ENCODE data around the gene TCTN1.
"Not testable (repeated sequence)": the region's sequence is repeated elsewhere in the genome, so short reads cannot be mapped to it uniquely, and the experiment has no call there.

Gene TCTN1

DNA sequence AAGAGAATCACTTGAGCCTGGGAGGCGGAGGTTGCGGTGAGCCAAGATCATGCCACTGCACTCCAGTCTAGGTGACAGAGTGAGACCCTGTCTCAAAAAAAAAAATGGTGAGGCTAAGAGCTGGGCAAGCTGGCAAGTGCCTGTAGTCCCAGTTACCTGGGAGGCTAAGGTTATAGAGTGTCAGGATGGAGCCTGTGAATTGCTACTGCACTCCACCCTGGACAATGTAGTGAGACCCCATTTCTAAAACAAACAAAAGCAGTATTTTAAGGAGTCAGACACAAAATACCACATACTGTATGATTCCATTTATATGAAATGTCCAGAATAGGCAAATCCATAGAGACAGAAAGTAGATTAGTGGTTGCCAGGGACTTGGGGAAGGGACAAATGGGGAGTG, 26.8 kb upstream of the TCTN1 start:
- DNase-seq = not testable (repeated sequence)

DNA sequence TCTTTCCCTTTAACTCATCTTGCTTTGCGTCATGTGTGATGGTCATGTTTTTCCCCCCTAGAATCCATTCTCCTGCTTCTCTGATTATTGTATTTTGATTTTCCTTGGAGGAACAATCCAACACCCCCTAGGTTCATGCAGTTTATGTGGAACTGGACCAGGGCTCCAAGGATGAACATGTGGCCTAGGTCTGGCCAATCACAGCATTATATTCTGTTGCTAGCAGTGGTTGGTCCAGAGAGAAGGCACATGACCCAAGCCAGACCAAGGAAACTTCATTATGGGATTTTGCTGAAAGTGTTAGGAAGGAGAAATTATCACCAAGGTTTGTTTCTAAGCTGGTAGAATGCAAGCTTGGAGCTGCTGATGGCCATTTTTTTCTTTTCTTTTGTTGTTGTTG, 23.9 kb upstream of the TCTN1 start:
- DNase-seq = no peak

DNA sequence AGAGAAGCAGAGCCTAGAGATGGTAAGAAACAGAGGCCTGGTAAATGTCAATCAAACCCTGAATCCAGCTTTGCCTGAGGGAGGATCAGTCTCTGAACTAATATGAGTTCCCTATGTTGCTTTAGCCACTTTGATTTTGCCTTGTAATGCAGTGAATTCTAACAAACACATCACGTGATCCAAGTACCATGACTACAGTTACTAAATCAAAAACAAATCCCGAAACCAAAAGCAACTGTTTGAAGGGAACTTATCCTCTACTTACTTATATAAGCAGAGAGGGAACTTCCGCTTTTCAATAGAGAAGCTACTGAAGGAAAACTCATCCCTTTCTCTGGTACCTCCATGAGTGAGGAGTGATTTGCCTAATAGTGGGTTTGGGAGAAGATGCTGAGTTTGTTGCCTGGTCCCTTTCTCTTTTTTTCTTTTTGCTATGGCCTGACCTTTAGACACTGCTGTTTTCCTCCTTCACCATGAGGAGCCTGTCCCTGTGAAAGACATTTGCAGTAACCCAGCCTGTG, 23.1 kb upstream of the TCTN1 start:
- DNase-seq = no peak

DNA sequence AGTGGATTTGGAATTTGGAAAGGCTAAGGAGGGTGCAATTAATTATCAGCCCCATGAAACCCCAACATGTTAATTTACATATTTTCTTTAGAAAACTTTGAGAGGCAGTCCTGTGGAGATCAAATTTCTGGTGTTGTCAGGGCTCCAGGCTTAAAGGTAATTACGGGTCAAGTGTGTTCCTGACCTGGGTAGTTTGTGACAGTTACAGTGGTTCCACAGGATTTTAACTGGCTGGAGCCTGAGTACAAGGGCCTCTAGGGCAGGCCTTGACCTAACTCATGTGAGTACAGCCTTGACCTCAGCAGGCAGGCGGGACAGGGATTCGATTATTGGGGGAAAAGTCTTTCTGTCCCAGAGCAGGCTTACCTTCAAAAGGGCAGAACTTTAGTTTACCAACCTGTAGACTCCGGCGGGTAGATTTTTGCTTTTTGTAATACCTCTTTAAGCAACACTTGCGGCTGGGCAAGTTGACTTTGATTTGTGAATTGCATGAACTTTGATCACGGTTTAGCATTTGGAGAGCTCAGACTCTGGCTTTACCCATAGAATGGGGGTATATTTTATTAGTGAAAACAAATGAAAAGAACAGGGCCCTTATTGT, 22.4 kb upstream of the TCTN1 start:
- no peak for DNase-seq

DNA sequence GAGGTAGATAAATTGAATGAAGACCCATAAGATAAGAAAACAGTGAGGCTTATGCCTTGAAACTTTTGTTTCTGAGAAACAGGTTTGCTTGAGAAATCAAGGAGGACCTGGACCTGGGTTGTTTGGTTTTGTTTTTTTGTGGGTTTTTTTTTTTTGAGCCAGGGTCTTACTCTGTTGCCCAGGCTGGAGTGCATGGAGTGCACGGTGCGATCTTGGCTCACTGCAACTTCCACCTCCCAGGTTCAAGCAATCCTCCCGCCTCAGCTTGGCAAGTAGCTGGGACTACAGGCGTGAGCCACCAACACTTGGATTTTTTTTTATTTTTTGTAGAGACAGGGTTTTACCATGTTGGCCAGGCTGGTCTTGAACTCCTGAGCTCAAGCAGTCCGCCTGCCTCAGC, 21.9 kb upstream of the TCTN1 start:
- DNase-seq = no peak

DNA sequence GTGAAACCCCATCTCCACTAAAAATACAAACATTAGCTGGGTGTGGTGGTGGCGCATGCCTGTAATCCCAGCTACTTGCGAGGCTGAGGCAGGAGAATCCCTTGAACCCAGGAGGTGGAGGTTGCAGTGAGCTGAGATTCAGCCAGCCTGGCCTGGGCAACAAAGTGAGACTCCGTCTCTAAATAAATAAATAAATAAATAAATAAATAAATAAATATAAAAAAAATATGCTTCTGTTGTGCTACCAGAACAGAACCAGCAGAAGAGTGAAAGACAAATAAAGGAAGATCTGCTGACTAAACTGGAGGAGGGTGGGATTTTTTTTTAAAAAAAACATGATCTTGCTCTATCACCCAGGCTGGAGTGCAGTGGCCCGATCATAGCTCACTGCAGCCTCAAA, 21.0 kb upstream of the TCTN1 start:
- not testable (repeated sequence) for DNase-seq

DNA sequence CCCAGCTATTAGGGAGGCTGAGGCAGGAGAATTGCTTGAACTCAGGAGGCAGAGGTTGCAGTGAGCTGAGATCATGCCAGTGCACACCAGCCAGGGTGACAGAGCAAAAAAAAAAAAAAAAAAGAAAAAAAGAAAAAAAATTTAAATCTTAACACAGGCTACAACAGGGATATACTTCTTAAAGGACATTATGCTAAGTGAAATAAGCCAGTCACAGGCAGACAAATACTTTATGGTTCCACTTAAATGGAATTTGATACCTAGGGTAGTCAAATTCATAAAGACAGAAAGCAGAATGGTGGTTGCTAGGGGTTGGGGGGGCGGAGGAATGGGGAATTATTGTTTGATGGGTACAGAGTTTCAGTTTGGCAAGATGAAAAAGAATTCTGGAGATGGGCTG, 16.0 kb upstream of the TCTN1 start:
- DNase-seq = no peak

DNA sequence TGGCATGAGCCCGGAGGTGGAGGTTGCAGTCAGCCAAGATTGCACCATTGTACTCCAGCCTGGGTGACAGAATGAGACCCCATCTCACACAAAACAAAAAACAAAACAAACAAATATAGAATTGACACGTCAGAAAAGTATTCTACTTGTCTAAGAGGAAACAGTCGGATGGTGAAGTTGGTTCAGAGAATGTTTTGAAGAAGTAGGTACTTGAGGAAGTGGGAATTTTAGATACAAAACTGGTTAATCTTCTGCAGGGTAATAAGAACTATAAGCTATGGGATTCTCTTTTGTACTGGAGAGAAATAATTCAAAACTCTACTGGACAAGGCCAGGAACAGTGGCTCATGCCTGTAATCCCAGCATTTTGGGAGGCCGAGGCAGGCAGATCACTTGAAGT, 14.6 kb upstream of the TCTN1 start:
- no peak for DNase-seq

DNA sequence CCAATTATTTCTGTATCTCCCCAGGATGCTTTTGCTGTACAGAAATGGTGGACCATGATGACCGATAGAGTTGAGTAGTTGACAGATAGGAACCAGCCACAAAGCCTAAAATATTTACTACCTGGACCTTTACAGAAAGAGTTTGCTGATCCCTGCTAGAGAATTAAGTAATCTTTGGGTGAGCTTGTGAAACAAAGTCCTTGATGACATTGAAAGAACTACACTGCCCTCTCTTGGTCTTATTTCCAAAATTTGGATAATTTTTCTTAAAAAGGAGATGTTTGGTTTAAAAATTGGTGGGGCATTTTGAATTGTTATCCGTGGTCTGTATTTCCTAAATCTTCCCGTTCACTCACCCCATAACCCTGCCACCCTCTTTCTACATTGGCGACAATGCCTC, 13.7 kb upstream of the TCTN1 start:
- peak; percentile 14 for DNase-seq

DNA sequence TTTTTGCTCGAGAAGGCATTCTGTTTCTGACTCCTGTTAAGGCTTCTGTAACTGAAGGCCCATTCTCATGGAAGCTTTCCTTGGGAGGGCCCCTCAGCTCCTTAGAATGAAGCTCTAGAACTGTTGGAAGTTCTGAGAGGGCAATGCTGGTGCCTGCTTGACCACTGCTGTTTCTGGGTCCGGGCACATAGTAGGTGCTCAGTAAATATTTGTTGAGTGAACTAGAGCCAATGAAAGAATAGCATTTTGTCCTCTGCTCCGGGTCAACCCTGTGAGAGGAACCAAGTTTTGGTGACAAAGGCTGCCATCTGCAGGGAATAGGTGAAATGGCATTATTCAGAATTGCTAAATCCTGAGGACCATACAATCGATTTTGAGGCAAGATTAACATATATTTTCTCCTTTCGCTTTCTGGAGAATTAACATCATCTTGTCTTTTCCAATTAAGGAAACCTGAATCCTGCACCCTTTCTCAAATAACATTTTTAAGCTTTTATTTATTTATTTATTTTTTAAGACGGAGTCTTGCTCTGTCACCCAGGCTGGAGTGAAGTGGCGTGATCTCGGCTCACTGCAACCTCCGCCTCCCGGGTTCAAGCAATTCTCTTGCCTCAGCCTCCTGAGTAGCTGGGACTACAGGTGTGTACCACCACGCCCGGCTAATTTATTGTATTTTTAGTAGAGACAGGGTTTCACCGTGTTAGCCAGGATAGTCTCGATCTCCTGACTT, 11.7 kb upstream of the TCTN1 start:
- DNase-seq = peak; percentile 32

DNA sequence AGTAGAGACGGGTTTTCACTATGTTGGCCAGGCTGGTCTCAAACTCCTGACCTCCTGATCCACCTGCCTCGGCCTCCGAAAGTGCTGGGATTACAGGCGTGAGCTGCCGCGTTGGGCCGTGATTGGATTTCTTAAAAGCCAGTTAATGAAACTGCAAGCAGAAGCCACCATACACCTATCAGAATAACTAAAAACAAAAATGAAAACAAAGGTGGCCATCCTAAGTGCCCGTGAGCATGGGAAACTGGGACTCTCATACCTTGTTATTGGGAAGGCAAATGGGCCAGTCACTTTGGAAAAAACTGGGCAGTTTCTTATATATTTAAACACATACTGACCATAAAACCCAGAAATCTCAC, 7.7 kb upstream of the TCTN1 start:
- no peak for DNase-seq

DNA sequence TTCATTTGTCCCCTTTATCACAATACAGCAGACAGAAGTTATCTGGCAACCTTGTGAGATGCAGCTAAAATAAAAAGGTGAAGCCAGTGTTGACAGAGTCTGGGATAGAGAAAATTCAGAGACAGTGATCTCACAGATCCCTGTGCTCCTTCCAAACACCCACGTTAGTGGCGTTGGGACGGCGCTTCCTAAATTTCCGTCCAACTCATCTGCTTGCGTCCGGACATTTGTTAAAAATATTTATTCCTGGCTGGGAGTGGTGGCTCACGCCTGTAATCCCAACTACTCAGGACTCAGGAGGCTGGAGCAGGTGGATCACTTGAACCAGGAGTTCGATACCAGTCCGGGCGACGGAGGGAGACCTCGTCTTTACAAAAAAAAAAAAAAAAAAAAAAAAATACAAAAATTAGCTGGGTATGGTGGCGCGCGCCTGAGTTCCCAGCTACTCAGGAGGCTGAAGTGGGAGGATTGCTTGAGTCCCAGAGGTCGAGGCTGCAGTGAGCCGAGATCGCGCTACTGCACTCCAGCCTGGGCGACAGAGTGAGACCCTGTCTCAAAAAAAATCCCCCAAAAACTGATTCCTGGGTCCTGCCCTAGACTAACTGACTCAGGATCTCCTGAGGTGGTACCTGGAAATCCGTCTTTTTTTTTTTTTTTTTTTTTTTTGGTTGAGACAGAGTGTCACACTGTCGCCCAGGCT, 708 bp upstream of the TCTN1 start:
- DNase-seq = no peak

DNA sequence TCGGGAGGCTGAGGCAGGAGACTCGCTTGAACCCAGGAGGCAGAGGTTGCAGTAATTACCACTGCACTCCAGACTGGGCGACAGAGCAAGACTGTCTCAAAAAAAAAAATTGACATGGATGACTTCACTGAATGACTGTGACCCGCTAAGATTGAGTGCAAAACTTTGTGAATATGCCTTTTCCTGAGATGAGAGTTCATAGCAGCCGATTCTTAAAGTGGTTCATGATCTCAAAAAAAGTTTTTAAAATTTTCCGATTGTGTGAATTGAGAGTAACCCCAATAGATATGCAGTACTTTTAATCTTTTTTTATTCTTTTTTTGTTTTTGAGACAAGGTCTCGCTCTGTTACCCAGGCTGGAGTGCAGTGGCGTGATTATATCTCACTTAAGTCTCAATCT, 1.2 kb downstream of the TCTN1 start:
- no peak for DNase-seq

DNA sequence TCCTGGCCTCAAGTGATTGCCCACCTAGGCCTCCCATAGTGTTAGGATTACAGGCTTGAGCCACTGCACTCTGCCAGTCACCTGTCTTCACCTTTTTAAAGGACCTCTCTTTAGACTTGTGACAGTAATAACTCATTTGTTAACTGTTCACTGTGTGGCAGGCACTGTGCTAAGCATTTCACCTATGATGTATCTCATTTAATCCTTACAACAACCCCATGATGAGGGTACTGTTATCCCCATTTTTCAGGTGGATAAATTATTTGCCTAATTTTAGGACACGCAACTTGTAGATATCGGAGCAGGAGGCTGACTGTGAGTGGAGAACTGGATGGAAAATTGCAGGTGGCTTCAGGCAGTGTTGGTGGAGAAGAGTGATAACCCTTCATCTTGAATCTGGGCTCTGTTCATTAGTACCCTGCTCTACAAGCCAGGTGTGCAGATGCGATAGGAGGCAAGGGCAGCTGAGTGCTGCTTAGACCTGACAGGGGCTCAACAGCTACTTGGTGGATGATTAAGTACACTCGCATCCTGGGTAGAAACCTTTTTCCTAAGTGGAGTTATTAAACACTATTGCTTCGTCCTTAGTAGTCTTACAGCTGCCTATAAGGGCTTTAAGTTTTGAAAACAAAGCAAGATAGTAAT, 2.7 kb downstream of the TCTN1 start:
- no peak for DNase-seq

DNA sequence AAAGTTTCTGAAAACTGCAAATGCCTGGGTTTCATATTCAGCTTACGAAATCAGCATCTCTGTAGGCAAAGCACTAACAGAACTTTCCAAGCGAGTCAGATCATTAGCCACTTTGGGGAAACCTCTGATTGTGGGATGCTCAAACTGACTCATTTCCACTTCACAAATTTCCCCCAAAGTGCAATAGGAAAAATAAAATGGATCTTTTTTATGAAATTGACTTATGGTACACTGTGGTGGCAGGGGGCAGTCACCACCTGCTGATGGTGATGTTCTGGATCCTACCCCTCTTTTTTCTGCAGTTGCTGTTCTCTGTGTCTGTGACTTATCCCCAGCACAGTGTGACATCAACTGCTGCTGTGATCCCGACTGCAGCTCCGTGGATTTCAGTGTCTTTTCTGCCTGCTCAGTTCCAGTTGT, 5.6 kb downstream of the TCTN1 start:
- DNase-seq = no peak

DNA sequence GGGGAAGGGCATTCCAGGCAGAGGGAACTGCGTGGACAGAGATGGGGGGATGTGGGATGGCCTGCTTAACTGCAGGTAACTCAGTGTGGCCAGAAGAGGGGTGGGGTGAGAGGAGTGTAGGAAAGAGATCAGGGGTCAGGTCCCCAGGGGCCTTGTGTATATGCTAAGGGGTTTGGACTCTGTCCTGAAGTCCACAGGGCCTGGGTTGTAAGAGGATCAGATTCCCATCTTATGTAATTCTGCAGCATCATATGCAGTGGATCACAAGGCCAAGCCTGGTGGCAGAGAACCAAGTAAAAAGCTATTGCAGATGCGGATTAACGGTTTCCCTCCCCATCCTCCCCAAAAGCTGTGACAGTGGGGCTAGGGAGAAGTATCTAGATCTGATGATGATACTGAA, 8.7 kb downstream of the TCTN1 start:
- no peak for DNase-seq

DNA sequence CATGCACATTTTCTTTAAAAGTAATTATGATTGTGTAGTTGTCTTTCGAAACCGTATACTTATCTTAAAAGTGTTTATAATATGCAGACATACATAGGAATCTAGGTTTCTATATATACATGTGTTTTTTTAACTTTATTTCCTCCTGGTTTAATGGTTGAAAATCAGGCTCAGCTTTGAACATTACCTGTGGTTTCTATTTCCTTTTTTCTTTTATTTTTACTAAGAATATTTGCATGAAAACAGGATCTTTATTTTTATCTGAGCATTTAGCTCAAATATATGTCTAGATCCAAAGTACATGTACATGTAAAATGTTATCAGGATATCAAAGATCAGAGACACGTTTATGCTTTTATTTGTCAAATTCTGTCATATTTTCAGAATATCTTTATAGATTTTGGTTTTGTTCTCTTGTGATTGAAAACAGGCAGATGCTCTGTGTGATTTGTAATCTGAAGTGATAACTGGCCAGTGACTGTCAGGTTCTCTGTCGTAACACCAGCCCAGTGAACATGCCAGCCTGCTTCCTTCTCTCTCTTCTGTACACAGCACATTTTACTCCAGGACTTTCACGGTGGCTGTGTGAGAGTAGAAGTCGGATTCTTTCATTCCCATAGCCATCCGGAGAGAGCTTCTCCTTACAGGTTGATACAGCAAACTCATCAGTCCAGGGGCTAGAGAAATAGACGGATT, 13.7 kb downstream of the TCTN1 start:
- no peak for DNase-seq

DNA sequence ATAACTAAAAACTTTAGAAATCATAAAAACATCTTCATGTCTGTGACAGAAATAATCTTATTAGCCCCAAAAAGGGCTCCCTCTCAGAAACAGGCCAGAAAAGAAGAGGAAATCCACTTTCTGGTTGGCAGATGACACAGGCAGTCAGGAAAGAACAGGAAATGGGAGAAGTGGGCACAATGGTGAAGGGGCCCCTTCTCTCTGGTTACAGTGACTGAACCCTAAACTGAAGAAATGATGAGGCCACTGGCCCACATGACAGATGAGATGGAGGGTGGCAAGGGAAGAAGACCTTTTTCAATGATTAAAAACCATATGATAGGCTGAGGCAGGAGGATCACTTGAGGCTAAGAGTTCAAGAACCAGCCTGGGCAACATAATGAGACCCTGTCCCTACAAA, 21.1 kb downstream of the TCTN1 start:
- no peak for DNase-seq

DNA sequence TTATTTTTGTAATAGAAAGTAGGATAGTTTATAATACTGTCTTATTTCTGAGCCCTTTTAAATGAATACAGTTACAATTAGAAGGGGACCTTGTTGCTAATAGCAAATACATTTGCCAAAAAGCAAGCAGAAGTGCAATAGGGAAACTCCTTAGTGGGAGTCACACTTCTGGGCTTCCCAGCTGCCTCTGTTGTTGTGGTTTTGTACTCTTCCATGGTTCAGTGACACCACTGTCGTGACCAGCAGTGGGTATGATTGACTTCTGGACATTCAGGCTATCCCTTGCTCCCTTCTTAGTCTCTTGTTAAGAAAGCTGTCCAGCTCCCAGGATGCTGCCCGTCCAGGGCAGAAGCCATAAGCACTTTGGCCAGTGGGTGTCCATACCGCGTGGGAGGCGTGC, 22.6 kb downstream of the TCTN1 start:
- no peak for DNase-seq

DNA sequence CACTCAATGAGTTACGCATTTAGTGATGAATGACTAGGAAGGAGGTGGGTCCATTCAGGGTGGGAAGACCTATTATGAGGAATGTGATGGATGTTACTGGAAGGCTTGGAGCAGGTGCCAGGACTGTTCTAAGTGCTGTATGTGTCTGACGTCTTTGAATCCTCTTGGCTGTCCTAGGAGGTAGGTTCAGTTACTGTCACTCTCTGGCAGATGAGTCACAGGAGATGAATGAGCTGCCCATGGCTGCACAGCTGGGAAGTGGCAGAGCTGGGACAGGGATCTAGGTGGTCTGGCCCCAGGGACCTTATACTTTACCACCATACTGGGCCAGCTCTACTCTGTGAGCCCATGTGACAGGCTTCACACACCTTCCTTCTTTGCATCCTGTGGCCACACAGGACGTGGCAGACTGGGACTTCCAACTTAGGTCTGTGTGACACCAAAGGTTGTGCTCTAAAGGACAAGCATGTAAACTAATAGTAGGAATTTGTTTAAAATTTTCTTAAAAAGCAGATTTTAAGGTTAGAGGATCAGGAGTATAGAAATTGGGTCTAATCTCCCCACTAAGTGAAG, 24.0 kb downstream of the TCTN1 start:
- DNase-seq = no peak

DNA sequence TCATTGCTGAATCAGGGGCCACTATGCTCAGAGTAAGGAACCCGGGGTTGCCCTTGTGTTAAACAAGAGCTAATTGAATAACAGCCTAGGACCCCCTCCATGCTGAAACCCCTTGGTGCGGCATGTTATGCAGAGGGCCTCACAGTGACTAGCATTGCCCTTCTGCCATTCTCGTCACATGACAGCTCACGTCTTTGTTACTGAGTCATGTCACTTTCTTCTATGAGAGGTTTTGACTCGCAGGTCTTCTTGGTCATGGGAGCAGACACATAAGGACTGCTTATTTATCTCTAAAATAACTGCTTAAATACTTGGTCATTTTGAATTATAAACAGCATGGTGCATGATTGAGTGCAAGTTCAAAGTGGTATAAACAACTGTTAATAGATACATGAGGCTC, 24.9 kb downstream of the TCTN1 start:
- no peak for DNase-seq

DNA sequence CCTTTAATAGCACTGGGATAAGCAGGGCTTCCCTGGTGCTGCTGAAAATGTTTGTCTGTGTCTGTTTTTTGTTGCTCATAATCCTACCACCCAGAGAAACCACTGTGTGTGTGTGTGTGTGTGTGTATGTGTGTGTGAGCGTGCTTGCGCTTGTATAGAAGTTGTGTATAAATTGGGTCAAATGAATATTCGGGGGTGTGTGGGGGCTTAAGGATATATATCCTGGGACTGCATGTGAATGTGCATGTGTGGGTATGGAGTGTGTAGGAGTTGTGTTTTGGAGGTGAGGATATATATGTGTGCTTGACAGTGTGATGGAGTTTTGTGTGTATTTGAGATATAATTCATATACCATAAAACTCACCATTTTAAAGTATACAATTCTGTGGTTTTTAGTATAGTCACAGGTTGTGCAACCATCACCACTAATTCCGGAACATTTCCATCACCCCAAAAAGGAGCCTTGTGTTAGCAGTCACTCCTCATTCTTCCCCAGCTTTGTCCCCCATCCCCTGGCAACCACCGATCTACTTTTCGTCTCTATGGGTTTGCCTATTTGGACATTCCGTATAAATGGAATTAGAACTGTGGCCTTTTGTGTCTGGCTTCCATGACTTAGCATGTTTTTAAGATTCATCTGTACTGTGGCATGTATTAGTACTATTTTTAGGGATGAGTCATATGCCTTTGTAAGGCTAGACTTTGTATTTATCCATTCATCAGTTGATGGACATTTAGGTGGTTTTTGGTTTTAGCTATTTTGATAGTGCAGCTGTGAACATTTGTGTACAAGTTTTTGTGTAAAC, 25.6 kb downstream of the TCTN1 start:
- DNase-seq = no peak
